HL-60/S4 treated with phorbol 12-myristate 13-acetate at 8.2 ng/mL for 4 days and 3 days (cell line): ENCODE results near the gene GNG2.

ENCODE experiments used
- in situ Hi-C: fragments of 300-500 bp; cut with MboI; formaldehyde crosslinking; loops from 2 replicates; pipeline ENCODE4 v1.15.0; 2022; ENCODE audit warnings: low sequenced_read_pairs

GNG2 gene

GRCh38 chr14:51860164-51860824, at the start of gene GNG2:
Gene GNG2 (plus strand): TSS chr14:51860612. CDS start chr14:51950679, 90,067 bp downstream.
- in situ Hi-C loops = no loop called here

- in situ Hi-C loops = no loop called here
Measured at GRCh38 chr14:51811706-51812105, 48.7 kb upstream of the GNG2 start.

GRCh38 chr14:51816031-51816430, 44.4 kb upstream of the GNG2 start:
- in situ Hi-C loops = no loop called here

GRCh38 chr14:51817326-51817725, 43.1 kb upstream of the GNG2 start:
- in situ Hi-C loops = no loop called here

DNA sequence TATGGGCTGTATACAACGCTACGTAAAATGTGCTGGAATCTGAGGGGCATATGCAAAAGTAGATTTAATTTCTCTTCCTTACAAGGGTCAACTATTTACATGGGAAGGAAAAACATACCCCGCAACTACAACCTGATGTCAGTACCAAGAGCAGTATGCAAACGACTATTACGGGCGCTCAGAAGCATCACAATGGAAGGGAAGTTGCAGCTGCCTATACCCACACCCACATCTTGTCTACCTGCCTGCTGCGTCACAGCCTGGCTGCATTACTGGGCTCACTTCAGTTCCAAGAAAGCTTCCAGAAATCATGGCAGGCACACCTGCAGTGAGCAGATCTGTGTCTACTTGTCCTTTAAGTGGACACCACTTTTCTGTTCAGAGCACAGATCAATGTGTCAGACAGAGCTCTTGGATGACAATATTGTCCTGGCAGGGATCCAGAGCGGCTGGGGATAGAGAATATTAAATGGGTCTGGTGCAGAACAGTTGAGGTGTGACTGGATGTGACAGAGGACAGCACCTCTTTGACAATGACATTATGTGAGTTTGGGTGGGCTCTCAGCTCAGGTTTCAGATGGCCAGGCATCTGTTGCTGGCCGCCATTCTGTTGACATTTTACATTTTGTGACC, 41.5 kb upstream of the GNG2 start:
- in situ Hi-C loops = no loop called here

DNA sequence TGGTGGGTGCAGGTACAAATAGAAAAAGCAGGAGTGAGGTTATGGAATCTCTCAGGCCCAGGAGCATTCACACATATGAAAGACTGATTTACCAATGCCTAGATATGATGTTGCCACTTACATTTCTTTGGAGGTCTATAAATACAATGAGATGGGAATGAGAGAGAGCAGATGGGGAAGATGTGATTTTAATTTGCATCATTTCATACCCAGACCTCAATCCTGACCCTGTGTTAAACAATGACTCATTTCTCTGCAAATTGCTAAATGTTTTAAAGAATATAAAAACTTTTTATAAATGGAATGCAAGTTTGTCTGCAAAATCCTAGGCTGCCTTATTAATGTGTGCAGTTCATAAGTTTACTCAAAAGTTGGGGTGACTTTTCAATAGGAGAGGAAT, 38.6 kb upstream of the GNG2 start:
- in situ Hi-C loops = no loop called here

GRCh38 chr14:51822499-51822898, 37.9 kb upstream of the GNG2 start:
- in situ Hi-C loops = no loop called here

DNA sequence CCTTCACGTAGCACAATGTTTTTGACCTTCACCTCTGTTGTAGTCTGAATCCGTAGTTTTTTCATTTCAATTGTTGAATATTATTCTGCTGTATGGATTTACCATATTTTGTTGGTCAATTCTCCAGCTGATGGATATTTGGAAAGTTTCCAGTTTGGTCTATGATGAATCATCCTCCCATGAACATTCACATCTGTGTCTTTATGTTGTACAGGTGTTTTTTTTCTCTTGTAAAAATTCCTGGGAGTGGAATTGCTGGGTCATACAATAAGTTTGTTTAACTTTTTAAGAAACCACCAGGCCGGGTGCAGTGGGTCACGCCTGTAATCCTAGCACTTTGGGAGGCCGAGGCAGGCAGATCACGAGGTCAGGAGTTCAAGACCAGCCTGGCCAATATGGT, 36.7 kb upstream of the GNG2 start:
- in situ Hi-C loops = no loop called here

GRCh38 chr14:51824191-51824590, 36.2 kb upstream of the GNG2 start:
- in situ Hi-C loops = no loop called here

DNA sequence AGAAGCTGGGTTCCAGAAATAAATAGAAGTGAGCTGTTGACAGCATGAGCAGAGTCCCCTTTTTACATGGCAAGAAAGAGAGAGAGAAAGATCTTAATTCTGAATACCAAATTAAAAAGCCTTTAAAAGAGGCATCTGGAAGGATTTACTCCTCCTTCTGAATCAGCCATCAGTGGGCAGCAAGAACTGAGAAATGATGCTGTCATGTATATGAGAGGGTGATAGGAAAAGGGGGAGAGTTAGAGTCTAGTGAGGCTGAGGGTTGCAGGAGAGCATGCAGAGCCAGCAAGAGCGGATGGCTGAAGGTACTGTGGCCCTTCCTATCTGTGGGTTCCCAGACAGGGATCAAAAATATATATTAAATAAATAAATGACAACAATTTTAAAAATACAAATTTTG, 34.5 kb upstream of the GNG2 start:
- in situ Hi-C loops = no loop called here

DNA sequence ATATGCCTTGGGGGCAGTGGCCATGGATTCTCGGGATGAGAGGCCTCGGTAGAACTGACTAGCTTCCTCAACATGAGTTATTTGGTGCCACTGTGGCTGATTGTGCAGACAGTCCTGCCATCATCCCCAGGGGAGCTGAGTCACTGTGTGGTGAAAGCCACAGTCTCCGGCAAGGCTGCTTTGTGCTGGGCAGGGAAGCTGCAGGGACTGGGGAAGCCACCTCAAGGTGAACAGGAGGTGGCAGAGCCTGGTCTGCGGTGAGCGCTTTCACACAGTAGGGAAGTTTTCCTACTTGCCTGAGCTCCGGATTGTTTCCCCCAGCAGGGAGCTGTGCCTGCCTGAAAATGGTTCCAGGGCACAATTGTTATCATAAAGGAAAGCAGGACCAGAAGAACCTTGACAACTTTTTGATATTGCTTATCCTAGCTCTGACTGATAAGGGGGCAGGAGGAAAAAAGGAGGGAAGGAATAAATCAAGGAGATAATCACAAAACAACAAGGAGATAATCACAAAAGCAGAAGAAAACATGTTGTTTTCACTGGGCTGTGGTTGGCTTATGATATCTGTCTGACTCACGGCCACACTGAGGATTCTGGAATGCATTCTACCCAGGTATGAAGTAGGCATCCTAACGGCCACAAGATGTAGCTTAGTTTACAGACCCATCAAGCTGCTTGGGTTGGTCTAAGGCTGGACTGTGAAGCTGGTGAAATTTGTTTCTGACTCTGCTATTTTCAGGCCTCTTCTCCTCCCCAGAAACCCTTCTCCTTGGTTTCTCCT, 32.2 kb upstream of the GNG2 start:
- in situ Hi-C loops = no loop called here

GRCh38 chr14:51834240-51834639, 26.2 kb upstream of the GNG2 start:
- in situ Hi-C loops = no loop called here

DNA sequence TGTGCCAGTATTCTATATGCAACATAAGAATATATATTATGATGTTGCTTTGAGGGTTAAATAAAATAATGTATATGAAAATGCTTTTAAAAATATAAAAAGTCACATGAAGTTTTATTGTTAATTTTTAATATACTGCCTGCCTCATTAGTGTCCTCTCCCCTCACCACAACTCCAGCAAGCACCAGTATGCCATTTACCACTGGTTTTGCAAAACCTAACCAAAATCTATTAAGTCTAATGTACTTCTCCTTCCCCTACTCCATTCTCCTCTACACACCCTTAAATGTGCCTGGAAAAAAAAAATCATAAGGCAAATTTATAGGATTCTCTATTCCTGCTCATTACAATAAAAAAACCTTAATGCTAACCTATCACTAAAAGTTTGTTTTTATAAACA, 24.0 kb upstream of the GNG2 start:
- in situ Hi-C loops = no loop called here

DNA sequence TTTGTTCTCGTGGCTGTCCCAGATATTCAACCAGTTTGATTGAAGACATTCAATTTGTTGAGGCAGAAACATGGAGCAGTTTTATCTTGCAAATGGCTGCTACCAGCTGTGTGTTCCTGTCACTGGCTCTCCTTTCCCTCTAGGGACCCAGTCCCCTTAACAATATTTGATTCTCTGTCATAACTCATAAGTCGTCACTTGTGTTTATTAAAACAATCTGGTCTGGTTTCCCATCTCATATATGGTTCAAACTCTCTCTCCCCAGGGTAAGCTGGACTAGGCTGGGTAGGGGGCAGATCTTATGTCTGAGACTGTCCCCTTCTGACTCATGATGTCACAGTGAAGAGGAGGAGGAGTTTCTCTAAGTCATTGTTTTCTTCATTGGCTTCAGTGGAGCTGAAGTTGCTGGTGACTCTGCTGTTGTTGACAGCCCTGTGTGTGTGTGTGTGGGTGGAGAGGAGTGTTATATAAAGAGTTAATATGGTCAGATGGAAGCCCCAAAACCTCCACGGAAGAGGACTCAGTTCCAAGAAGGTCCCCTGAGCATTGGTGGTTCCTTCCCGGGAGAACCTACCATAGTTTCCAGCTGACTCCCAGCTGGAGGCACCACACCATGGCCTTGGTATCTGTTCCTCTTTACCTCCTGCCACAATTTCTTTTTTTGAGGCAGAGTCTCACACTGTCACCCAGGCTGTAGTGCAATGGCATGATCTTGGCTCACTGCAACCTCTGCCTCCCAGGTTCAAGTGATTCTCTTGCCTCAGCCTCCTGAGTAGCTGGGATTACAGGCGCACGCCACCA, 16.1 kb upstream of the GNG2 start:
- in situ Hi-C loops = no loop called here

DNA sequence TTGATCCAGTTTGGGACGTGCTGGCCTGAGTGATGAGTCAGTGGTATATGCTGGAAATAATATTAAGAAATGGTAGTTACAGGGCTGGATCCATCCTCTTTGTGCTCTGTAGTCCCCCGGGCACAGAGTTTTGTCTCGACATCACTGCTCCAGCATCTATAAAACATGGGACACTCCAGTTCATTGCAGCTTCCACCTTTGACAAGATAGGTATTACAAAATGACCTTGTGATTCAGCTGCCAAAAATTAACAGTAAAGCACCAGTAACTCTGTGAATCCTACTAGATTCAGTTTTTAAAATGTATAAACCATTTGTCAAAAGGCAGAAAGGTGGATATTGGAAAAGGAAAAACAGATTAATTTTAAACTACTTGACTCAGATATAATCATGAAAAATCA, 14.6 kb upstream of the GNG2 start:
- in situ Hi-C loops = no loop called here

DNA sequence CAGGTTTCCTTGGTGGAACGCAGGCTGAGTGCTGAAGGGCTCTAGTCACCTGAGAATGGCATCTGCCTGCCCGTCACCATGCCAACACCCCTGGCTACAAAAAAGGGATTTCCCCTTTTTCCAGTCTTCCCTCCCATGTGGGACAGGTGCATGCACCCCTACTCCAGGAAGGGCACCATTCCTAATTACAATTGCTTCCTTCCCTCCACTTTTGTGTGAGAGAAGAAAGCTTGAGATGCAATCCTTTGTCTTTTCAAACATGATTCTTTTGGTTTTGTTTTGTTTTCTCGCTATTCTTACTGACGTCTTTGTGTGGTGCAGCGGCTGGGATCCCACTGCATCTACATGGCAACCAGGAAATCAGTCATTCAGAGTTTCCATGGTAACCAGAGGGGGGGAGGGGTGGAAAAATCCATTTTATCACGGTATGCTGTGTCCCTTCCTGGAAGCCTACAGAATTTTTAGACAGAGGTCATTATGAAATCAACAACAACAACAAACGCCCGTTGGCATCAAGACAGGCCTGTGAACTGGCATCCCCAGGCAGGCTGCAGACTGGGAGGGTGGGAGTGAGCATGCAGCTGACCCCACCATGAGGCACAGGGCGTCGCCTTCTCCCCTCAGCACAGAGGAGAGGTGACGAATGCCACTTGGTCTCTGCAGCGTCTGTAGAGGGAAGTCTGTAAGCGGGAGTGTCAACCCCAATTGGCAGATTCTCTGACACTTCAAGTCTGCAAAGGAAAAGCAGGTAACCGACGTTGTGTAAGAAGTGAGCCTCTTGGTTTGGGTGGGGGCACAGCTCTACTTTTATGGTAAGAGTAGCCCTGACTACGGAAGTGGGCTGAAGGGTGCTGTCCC, 13.6 kb upstream of the GNG2 start:
- in situ Hi-C loops = no loop called here

GRCh38 chr14:51847489-51847796, 13.0 kb upstream of the GNG2 start:
- in situ Hi-C loops = no loop called here

- in situ Hi-C loops = no loop called here
Measured at GRCh38 chr14:51848120-51848519, 12.3 kb upstream of the GNG2 start.

DNA sequence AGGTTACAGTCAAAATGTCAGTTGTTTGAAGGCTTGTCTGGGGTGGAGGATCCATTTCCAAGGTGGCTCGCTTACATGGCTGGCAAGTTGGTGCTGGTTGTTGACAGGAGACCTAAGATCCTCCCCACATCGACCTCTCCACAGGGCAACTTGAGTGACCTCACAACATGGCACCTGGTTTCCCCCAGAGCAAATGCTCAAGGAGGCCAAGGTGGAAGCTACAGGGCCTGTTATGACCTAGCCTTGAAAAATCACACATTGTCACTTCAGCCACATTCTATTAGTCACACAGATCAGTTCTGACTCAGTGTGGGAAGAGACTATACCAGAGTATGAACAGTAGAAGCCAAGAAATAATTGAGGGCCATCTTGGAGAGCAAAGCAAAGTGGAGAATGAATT, 11.3 kb upstream of the GNG2 start:
- in situ Hi-C loops = no loop called here

- in situ Hi-C loops = no loop called here
Measured at GRCh38 chr14:51850651-51851050, 9.8 kb upstream of the GNG2 start.

DNA sequence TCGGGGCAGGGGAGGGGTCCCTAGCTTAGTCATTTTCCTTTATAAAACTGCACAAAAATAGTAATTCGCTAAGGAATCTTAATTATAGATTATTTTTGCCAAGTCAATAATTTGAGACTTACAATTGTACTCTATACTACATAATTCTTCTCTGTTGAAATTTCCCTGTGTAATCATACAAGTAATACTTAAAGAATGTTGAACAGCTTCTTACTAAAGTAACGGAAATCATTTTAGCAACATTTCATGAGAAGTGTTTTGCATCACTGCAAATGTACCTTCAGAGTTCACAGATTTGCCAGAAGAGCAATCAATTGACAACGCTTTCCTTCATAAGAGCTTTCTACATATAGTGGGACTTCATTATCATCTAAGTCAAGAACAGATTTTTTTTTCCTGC, 7.9 kb upstream of the GNG2 start:
- in situ Hi-C loops = no loop called here
